ENCODE results near the gene DPP6. TPM values are rescaled to one million over a fixed set of nuclear protein-coding genes. Genes with fewer than 3 reads are reported as not detected.
"Not testable (repeated sequence)": the region's sequence is repeated elsewhere in the genome, so short reads cannot be mapped to it uniquely, and the experiment has no call there.

DPP6 gene
- total and polyA plus RNA-seq, 5 donors from 2014 or later: not detected

GRCh38 chr7:154092093-154092492, 39.9 kb downstream of the DPP6 start:
- not testable (repeated sequence) for H3K27ac ChIP-seq (ENCODE audit: insufficient read depth, low read length, poor library complexity, severe bottlenecking); H3K36me3 ChIP-seq (ENCODE audit: control insufficient read depth, insufficient read depth, low read length); H3K4me1 Mint-ChIP-seq; DNase-seq; ATAC-seq (ENCODE audit: low read depth in 2 of 2); H3K4me1 ChIP-seq (ENCODE audit: control insufficient read depth, insufficient read depth, low read length, poor library complexity, severe bottlenecking); H3K4me3 Mint-ChIP-seq; H3K27me3 ChIP-seq (ENCODE audit: control insufficient read depth, insufficient read depth, low read length); H3K27ac Mint-ChIP-seq; H3K4me3 ChIP-seq (ENCODE audit: low read depth, low read length); H3K36me3 Mint-ChIP-seq; H3K9me3 Mint-ChIP-seq; H3K9me3 ChIP-seq (ENCODE audit: control insufficient read depth in 2 of 2, low read length in 2 of 2); H3K27me3 Mint-ChIP-seq

- not testable (repeated sequence) for H3K4me3 ChIP-seq (ENCODE audit: low read depth, low read length); H3K36me3 Mint-ChIP-seq; H3K27ac Mint-ChIP-seq; ATAC-seq (ENCODE audit: low read depth in 2 of 2); H3K36me3 ChIP-seq (ENCODE audit: control insufficient read depth, insufficient read depth, low read length); H3K9me3 ChIP-seq (ENCODE audit: control insufficient read depth in 2 of 2, low read length in 2 of 2); H3K4me1 ChIP-seq (ENCODE audit: control insufficient read depth, insufficient read depth, low read length, poor library complexity, severe bottlenecking); DNase-seq; H3K4me1 Mint-ChIP-seq; H3K9me3 Mint-ChIP-seq; H3K4me3 Mint-ChIP-seq; H3K27me3 Mint-ChIP-seq; H3K27me3 ChIP-seq (ENCODE audit: control insufficient read depth, insufficient read depth, low read length); H3K27ac ChIP-seq (ENCODE audit: insufficient read depth, low read length, poor library complexity, severe bottlenecking)
These were observed 43.0 kb downstream of the DPP6 start for GRCh38 chr7:154095201-154095600.

GRCh38 chr7:154105063-154105462, 52.9 kb downstream of the DPP6 start:
- H3K27ac Mint-ChIP-seq; ATAC-seq (ENCODE audit: low read depth in 2 of 2); H3K27me3 ChIP-seq (ENCODE audit: control insufficient read depth, insufficient read depth, low read length); H3K27me3 Mint-ChIP-seq; H3K4me3 ChIP-seq (ENCODE audit: low read depth, low read length); H3K4me1 ChIP-seq (ENCODE audit: control insufficient read depth, insufficient read depth, low read length, poor library complexity, severe bottlenecking); H3K27ac ChIP-seq (ENCODE audit: insufficient read depth, low read length, poor library complexity, severe bottlenecking); H3K4me3 Mint-ChIP-seq; DNase-seq; H3K36me3 Mint-ChIP-seq; H3K4me1 Mint-ChIP-seq; H3K36me3 ChIP-seq (ENCODE audit: control insufficient read depth, insufficient read depth, low read length); H3K9me3 ChIP-seq (ENCODE audit: control insufficient read depth in 2 of 2, low read length in 2 of 2): not testable (repeated sequence)
- H3K9me3 Mint-ChIP-seq: peaks cover 0 to 10% (median 0%) of the 10 kb centered on the region in 7 donors

- not testable (repeated sequence) for H3K4me3 Mint-ChIP-seq; H3K27ac Mint-ChIP-seq; H3K9me3 ChIP-seq (ENCODE audit: control insufficient read depth in 2 of 2, low read length in 2 of 2); H3K27me3 Mint-ChIP-seq; ATAC-seq (ENCODE audit: low read depth in 2 of 2); H3K27me3 ChIP-seq (ENCODE audit: control insufficient read depth, insufficient read depth, low read length); DNase-seq; H3K36me3 ChIP-seq (ENCODE audit: control insufficient read depth, insufficient read depth, low read length); H3K27ac ChIP-seq (ENCODE audit: insufficient read depth, low read length, poor library complexity, severe bottlenecking); H3K4me1 Mint-ChIP-seq; H3K4me1 ChIP-seq (ENCODE audit: control insufficient read depth, insufficient read depth, low read length, poor library complexity, severe bottlenecking); H3K36me3 Mint-ChIP-seq; H3K9me3 Mint-ChIP-seq; H3K4me3 ChIP-seq (ENCODE audit: low read depth, low read length)
These were observed 57.4 kb downstream of the DPP6 start for GRCh38 chr7:154109615-154110014.

- H3K4me3 ChIP-seq (ENCODE audit: low read depth, low read length); ATAC-seq (ENCODE audit: low read depth in 2 of 2); H3K36me3 ChIP-seq (ENCODE audit: control insufficient read depth, insufficient read depth, low read length); H3K9me3 ChIP-seq (ENCODE audit: control insufficient read depth in 2 of 2, low read length in 2 of 2); H3K27ac ChIP-seq (ENCODE audit: insufficient read depth, low read length, poor library complexity, severe bottlenecking); DNase-seq; H3K4me3 Mint-ChIP-seq; H3K36me3 Mint-ChIP-seq; H3K4me1 ChIP-seq (ENCODE audit: control insufficient read depth, insufficient read depth, low read length, poor library complexity, severe bottlenecking); H3K27me3 ChIP-seq (ENCODE audit: control insufficient read depth, insufficient read depth, low read length); H3K4me1 Mint-ChIP-seq; H3K27ac Mint-ChIP-seq; H3K27me3 Mint-ChIP-seq; H3K9me3 Mint-ChIP-seq: not testable (repeated sequence)
These were observed 61.6 kb downstream of the DPP6 start for GRCh38 chr7:154113732-154114351.

- not testable (repeated sequence) for H3K36me3 ChIP-seq (ENCODE audit: control insufficient read depth, insufficient read depth, low read length); H3K36me3 Mint-ChIP-seq; H3K4me3 ChIP-seq (ENCODE audit: low read depth, low read length); ATAC-seq (ENCODE audit: low read depth in 2 of 2); H3K9me3 Mint-ChIP-seq; H3K4me3 Mint-ChIP-seq; H3K4me1 Mint-ChIP-seq; DNase-seq; H3K9me3 ChIP-seq (ENCODE audit: control insufficient read depth in 2 of 2, low read length in 2 of 2); H3K27me3 ChIP-seq (ENCODE audit: control insufficient read depth, insufficient read depth, low read length); H3K4me1 ChIP-seq (ENCODE audit: control insufficient read depth, insufficient read depth, low read length, poor library complexity, severe bottlenecking); H3K27ac ChIP-seq (ENCODE audit: insufficient read depth, low read length, poor library complexity, severe bottlenecking); H3K27me3 Mint-ChIP-seq
- H3K27ac Mint-ChIP-seq: peak overlapping the region in 1 of 3 donors; percentile 89
These were observed 65.5 kb downstream of the DPP6 start for GRCh38 chr7:154117411-154118390.

- H3K27ac ChIP-seq (ENCODE audit: insufficient read depth, low read length, poor library complexity, severe bottlenecking); H3K4me1 Mint-ChIP-seq; H3K27me3 Mint-ChIP-seq; H3K36me3 Mint-ChIP-seq; ATAC-seq (ENCODE audit: low read depth in 2 of 2); DNase-seq; H3K9me3 Mint-ChIP-seq; H3K36me3 ChIP-seq (ENCODE audit: control insufficient read depth, insufficient read depth, low read length); H3K4me1 ChIP-seq (ENCODE audit: control insufficient read depth, insufficient read depth, low read length, poor library complexity, severe bottlenecking); H3K4me3 ChIP-seq (ENCODE audit: low read depth, low read length); H3K27me3 ChIP-seq (ENCODE audit: control insufficient read depth, insufficient read depth, low read length); H3K4me3 Mint-ChIP-seq; H3K27ac Mint-ChIP-seq; H3K9me3 ChIP-seq (ENCODE audit: control insufficient read depth in 2 of 2, low read length in 2 of 2): not testable (repeated sequence)
These were observed 68.6 kb downstream of the DPP6 start for GRCh38 chr7:154120825-154121224.

GRCh38 chr7:154122720-154123119, 70.5 kb downstream of the DPP6 start:
- not testable (repeated sequence) for H3K27ac ChIP-seq (ENCODE audit: insufficient read depth, low read length, poor library complexity, severe bottlenecking); H3K36me3 ChIP-seq (ENCODE audit: control insufficient read depth, insufficient read depth, low read length); H3K9me3 ChIP-seq (ENCODE audit: control insufficient read depth in 2 of 2, low read length in 2 of 2); H3K4me1 ChIP-seq (ENCODE audit: control insufficient read depth, insufficient read depth, low read length, poor library complexity, severe bottlenecking); H3K9me3 Mint-ChIP-seq; H3K4me3 ChIP-seq (ENCODE audit: low read depth, low read length); DNase-seq; H3K27ac Mint-ChIP-seq; H3K27me3 ChIP-seq (ENCODE audit: control insufficient read depth, insufficient read depth, low read length); H3K4me1 Mint-ChIP-seq; H3K27me3 Mint-ChIP-seq; H3K36me3 Mint-ChIP-seq; ATAC-seq (ENCODE audit: low read depth in 2 of 2); H3K4me3 Mint-ChIP-seq
